ENCODE data around the gene GIN1.

DNA sequence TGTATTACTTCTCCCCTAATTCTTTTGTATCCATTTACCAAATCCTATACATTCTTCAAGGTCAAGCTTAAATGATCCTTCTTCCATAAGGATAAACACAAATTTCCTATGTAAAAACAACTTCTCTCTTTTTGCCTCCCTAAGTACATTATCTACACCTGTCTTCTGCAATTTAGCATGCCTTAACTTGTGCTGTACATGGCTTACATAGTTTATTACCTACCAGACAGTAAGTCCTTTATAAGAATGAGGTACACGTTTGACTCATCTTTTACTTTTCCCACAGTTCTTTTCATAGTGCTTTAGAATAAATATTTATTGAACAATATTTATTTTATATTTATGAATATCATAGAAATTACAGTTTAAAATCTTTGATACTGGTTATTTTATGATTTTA, 33.4 kb downstream of the GIN1 start:
- TF ChIP-seq SMC3 (conservative IDR thresholded peaks at IDR 0.05; ENCODE audit: poor library complexity), result no peak
- TF ChIP-seq, protein P1, sequence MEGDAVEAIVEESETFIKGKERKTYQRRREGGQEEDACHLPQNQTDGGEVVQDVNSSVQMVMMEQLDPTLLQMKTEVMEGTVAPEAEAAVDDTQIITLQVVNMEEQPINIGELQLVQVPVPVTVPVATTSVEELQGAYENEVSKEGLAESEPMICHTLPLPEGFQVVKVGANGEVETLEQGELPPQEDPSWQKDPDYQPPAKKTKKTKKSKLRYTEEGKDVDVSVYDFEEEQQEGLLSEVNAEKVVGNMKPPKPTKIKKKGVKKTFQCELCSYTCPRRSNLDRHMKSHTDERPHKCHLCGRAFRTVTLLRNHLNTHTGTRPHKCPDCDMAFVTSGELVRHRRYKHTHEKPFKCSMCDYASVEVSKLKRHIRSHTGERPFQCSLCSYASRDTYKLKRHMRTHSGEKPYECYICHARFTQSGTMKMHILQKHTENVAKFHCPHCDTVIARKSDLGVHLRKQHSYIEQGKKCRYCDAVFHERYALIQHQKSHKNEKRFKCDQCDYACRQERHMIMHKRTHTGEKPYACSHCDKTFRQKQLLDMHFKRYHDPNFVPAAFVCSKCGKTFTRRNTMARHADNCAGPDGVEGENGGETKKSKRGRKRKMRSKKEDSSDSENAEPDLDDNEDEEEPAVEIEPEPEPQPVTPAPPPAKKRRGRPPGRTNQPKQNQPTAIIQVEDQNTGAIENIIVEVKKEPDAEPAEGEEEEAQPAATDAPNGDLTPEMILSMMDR (IDR thresholded peaks at IDR 0.05; ENCODE audit: poor library complexity, severe bottlenecking), result no peak
